Epithelial cell of esophagus (primary cell): ENCODE data around the gene ECE1.
"Not testable (repeated sequence)": the region's sequence is repeated elsewhere in the genome, so short reads cannot be mapped to it uniquely, and the experiment has no call there.

Experiments used
- DNase-seq: peaks from one replicate; pipeline ENCODE4 v3.0.0; 2010; ENCODE audit warnings: low read depth
- H3K4me3 ChIP-seq: 2 replicates; pipeline ENCODE4 v1.5.1; 2011; ENCODE audit warnings: mild to moderate bottlenecking, low read length, control low read depth
- CTCF ChIP-seq: IDR thresholded peaks from 2 replicates; pipeline ENCODE4 v1.5.1; 2011; ENCODE audit warnings: low read depth, mild to moderate bottlenecking, low read length, control low read depth, inconsistent platforms; ENCODE audit not compliant: insufficient read depth; ENCODE audit errors: missing control alignments

Gene ECE1

GRCh38 chr1:21212126-21212525, 78.1 kb downstream of the ECE1 start:
- no peak for DNase-seq
- no peak for TF ChIP-seq CTCF

GRCh38 chr1:21208137-21208700, 82.0 kb downstream of the ECE1 start:
- not testable (repeated sequence) for DNase-seq, H3K4me3 ChIP-seq

More at GRCh38 chr1:21212126-21212525, 78.1 kb downstream of the ECE1 start:
- H3K4me3 ChIP-seq = no peak overlapping the region

GRCh38 chr1:21206117-21206516, 84.1 kb downstream of the ECE1 start:
- H3K4me3 ChIP-seq = no peak overlapping the region
- DNase-seq = peak; percentile 86
- TF ChIP-seq CTCF = no peak

GRCh38 chr1:21205416-21205815, 84.8 kb downstream of the ECE1 start:
- no peak for TF ChIP-seq CTCF
- no peak for DNase-seq
- H3K4me3 ChIP-seq = no peak overlapping the region

GRCh38 chr1:21201650-21202049, 88.6 kb downstream of the ECE1 start:
- no peak overlapping the region for H3K4me3 ChIP-seq
- DNase-seq = no peak
- TF ChIP-seq CTCF = no peak

GRCh38 chr1:21201238-21201637, 89.0 kb downstream of the ECE1 start:
- DNase-seq = peak; percentile 66
- H3K4me3 ChIP-seq = not testable (repeated sequence)

- no peak for TF ChIP-seq CTCF
- H3K4me3 ChIP-seq = no peak overlapping the region
- DNase-seq = peak; percentile 58
Observed at GRCh38 chr1:21200767-21201166, 89.5 kb downstream of the ECE1 start.

- TF ChIP-seq CTCF = no peak
Observed at GRCh38 chr1:21198929-21199328, 91.3 kb downstream of the ECE1 start.

More at GRCh38 chr1:21198929-21199328, 91.3 kb downstream of the ECE1 start:
- H3K4me3 ChIP-seq = no peak overlapping the region
- no peak for DNase-seq
